Stimulated activated naive B cell treated with anti-CD40 and anti-IgM and Interleukin-4, amounts not matched to agents 10 μg/mL and 1 μg/mL and 100 μg/mL, for 72 hours (primary cell): ENCODE measurements around the gene PDCL2.
"Not testable (repeated sequence)": the region's sequence is repeated elsewhere in the genome, so short reads cannot be mapped to it uniquely, and the experiment has no call there.

Experiments
- ATAC-seq, 2 donors: fragments of 150-1000 bp; cut with Tn5 transposase; replicated peaks; 2 replicates each; pipeline ENCODE4 v1.10.0; 2021; ENCODE audit warnings: moderate library complexity in 1 of 2
- DNase-seq: peaks from one replicate; pipeline ENCODE4 v3.0.0; 2021
- H3K27ac Mint-ChIP-seq: one replicate; pipeline ENCODE4 v1.8.0; 2022; ENCODE audit warnings: mild to moderate bottlenecking, mixed read lengths
- H3K27me3 Mint-ChIP-seq, 2 donors: one replicate each; pipeline ENCODE4 v1.8.0; 2022; ENCODE audit warnings: mixed read lengths in 2 of 2
- H3K36me3 Mint-ChIP-seq, 2 donors: one replicate each; pipeline ENCODE4 v1.8.0; 2022; ENCODE audit warnings: mixed read lengths in 2 of 2, mild to moderate bottlenecking in 1 of 2
- H3K4me1 Mint-ChIP-seq, 2 donors: one replicate each; pipeline ENCODE4 v1.8.0; 2022; ENCODE audit warnings: mixed read lengths in 2 of 2, mild to moderate bottlenecking in 1 of 2
- H3K4me3 Mint-ChIP-seq, 2 donors: one replicate each; pipeline ENCODE4 v1.8.0; 2022; ENCODE audit warnings: mild to moderate bottlenecking in 2 of 2, mixed read lengths in 2 of 2, moderate library complexity in 1 of 2
- H3K9me3 Mint-ChIP-seq, 2 donors: one replicate each; pipeline ENCODE4 v1.8.0; 2022; ENCODE audit warnings: mixed read lengths in 2 of 2, mild to moderate bottlenecking in 1 of 2

PDCL2 gene, protein sequence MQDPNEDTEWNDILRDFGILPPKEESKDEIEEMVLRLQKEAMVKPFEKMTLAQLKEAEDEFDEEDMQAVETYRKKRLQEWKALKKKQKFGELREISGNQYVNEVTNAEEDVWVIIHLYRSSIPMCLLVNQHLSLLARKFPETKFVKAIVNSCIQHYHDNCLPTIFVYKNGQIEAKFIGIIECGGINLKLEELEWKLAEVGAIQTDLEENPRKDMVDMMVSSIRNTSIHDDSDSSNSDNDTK

DNA sequence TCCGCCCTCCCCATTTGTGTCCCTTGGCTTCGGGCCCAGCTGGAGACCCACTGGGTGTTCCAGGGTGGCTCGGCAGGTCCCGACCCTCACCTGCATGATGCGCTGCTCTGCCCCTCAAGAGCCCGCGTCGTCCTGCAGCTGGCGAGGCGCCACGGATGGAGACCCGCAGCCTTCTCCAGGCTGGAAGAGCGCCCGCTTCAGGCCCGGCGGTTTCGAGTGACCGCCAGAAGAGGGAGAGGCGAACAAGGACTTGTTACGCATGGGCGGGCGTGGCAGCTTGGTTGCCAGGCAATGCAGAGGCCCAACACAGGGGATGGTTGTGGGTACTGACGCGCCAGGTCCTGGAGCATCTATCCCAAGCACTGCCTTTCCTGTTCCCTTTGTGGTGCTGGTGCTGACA, at the start of gene PDCL2:
Gene PDCL2, minus strand, starts transcription at position 232 of the 400 bp plus-strand sequence. Its CDS starts 136 bp downstream, at position 96.
- Mint-ChIP-seq H3K27me3 (no peaks in the 10 kb centered on the region), H3K9me3 (peaks cover 6 to 7% of the 10 kb centered on the region in 2 donors), H3K36me3 (peaks cover 0 to 4% of the 10 kb centered on the region in 2 donors), H3K4me3 (no peak within 1 kb of the TSS), H3K27ac (no peak within 1 kb of the TSS), H3K4me1 (no peaks in the 10 kb centered on the region)
- DNase-seq (no peak), ATAC-seq (no peak)

DNA sequence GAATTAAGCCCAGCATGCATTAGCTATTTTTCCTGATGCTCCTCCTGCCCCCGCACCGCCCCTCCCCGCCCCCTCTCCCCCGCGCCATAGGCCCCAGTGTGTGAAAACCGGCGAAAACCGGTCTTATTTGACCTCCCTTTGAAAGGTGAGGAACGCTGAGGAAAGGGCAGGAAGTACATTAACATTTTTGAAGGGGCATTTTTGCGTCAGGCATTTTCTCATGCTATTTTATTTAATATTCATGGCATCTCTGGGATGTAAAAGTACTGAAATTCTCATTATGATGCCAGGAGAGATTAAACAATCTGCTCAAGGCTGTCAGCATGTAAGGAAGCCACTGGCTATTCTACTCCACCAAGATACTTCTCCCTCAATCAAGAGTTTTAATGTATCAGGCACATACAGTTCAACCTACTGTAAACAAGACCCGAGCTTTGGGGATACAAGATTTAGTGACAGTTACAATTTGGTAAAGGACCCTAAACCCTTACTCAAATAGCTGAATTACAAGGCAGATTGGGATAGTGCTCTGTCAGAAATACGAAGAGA, 45.3 kb upstream of the PDCL2 start:
- H3K36me3 Mint-ChIP-seq = no peaks in the 10 kb centered on the region
- ATAC-seq = no peak
- no peak overlapping the region for H3K27ac Mint-ChIP-seq
- no peak overlapping the region for H3K4me3 Mint-ChIP-seq
- peaks cover 12 to 18% of the 10 kb centered on the region in 2 donors for H3K4me1 Mint-ChIP-seq
- no peaks in the 10 kb centered on the region for H3K9me3 Mint-ChIP-seq
- H3K27me3 Mint-ChIP-seq = peaks cover 35 to 56% of the 10 kb centered on the region in 2 donors
- DNase-seq = no peak

DNA sequence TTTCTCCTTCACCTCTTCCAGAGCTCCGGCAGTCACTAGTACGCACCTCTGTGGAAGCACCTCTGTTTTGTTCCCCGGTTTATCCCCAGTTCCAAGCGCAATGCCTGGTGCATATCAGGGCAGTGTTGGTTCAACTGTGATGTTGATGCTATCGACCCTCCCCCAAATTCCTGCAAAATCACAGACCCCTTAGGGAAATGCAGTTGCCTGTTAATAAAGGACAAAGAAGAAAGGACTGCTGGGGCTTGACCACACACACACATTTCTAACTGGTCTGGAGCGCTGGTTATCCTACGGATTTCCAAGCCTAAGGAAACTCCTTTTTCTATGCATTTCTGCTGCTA, 44.6 kb upstream of the PDCL2 start:
- peak in 1 of 2 donors; percentile 21 for ATAC-seq
- Mint-ChIP-seq H3K27me3 (peaks cover 39 to 59% of the 10 kb centered on the region in 2 donors), H3K36me3 (no peaks in the 10 kb centered on the region), H3K9me3 (no peaks in the 10 kb centered on the region), H3K4me1 (peaks cover 12 to 18% of the 10 kb centered on the region in 2 donors), H3K27ac (no peak overlapping the region), H3K4me3 (peak overlapping the region; percentile 72 to 76)
- no peak for DNase-seq

DNA sequence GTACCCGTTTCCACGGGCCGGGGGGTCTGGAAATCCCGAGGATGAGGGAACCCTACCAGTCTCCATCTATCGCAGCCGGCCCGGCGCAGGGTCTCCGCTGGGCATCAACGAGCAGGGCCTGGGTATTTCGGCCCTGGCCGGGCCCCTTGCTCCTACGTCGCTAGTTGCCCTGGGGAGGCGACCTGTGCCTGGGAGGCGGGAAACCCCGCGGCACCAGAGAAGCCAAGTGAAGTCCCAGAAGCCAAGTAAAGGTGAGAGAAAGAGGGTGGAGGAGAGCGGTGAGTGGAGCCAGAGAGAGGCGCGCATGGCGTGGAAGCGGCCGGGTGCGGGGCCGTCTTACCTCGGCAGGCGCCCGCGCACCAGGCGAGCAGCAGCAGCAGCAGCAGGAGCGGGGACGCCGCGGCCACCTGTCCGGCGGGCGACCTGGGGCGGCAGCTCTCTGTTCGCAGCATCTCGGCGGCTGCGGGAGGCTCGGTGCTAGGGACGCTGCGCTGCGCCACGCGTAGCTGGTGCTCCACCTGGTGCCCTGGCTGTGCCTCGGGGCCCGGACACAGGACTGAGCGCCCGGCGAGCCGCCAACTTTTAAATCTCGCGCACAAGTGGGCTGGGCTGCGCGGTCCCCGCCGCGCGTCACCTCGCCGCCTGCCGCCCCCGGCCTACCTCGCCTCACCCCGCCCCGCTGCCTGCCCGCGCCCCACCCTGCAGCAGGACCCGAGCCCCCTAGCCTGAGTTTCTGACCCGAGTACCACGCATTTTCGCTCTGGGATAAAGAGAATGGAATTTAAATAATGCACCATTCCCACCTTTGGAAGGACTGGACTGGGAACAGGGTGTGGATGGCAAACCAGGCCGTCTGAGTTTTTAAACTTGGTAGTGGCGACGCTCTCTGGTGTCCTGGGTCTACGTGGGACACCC, 44.0 kb upstream of the PDCL2 start, which contains the start of gene NMU:
Gene NMU, minus strand, starts transcription at position 558 of the 915 bp plus-strand sequence. Its CDS starts 106 bp downstream, at position 452.
- H3K4me3 Mint-ChIP-seq = peak within 1 kb of the TSS; percentile 76 to 84

DNA sequence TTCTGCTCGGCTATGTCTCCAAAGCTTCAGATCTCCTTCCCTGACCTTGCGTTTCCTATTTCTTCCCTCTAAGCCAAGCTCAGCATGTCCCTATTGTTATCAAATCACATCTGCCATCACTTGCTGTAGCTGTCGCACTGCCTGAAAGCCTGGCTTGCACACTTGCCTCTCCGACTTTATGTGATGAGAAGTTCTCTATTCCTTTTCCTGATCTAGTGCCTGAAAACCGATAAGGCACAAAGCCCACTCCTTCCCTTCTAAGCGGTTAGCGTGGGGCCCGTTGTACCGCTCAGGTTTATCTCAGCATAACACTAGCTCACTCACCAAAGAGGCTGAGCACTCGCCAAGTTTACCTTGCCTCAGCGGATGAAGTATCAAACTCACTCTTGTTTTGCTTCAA, 43.2 kb upstream of the PDCL2 start:
- H3K27me3 Mint-ChIP-seq = peaks cover 52 to 72% of the 10 kb centered on the region in 2 donors
- no peaks in the 10 kb centered on the region for H3K36me3 Mint-ChIP-seq
- ATAC-seq (peak in 1 of 2 donors; percentile 33), DNase-seq (no peak)
- peaks cover 12 to 18% of the 10 kb centered on the region in 2 donors for H3K4me1 Mint-ChIP-seq
- H3K9me3 Mint-ChIP-seq = peaks cover 0 to 3% of the 10 kb centered on the region in 2 donors
- no peak overlapping the region for H3K27ac Mint-ChIP-seq
- peak overlapping the region; percentile 76 to 84 for H3K4me3 Mint-ChIP-seq

More for the DNA sequence above, 44.0 kb upstream of the PDCL2 start, which contains the start of gene NMU:
- peaks cover 46 to 66% of the 10 kb centered on the region in 2 donors for H3K27me3 Mint-ChIP-seq
- DNase-seq = peak; percentile 39
- H3K4me1 Mint-ChIP-seq = peaks cover 12 to 18% of the 10 kb centered on the region in 2 donors
- ATAC-seq = peak; percentile 94 to 95
- H3K27ac Mint-ChIP-seq = no peak within 1 kb of the TSS
- H3K36me3 Mint-ChIP-seq = no peaks in the 10 kb centered on the region
- no peaks in the 10 kb centered on the region for H3K9me3 Mint-ChIP-seq

DNA sequence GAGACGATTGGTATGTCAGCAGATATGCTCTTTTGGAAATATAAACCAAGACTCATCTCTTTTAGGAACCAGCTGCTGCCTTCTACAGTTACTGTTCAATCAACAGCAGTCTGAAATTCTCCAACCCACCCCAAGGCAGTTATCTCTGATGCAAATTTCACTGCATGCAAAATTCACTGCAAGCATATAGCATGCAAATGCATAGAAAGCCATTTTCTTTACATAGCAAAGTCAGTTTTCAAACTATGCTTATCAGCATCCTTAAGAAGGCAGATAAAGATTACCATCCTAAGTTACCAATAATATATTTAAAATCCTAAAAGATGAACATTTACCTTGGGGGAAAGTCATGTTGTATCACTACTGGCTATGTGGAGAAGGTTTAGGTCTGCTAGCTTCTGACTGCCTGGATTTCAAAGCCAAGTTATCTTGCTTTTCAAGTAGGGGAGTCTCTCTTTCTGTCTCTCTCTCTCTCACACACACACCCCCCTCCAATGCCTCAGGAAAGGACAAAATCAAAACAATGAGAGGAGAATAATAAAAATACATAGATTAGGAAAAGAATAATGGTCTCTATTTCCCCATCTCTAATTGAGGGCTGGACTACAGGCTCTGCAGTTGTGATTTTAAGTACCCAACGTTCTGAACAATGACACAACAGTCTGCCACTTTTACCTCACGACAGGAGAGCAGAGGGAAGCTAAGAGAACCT, 42.5 kb upstream of the PDCL2 start:
- H3K4me1 Mint-ChIP-seq = peaks cover 12 to 18% of the 10 kb centered on the region in 2 donors
- no peak for DNase-seq

DNA sequence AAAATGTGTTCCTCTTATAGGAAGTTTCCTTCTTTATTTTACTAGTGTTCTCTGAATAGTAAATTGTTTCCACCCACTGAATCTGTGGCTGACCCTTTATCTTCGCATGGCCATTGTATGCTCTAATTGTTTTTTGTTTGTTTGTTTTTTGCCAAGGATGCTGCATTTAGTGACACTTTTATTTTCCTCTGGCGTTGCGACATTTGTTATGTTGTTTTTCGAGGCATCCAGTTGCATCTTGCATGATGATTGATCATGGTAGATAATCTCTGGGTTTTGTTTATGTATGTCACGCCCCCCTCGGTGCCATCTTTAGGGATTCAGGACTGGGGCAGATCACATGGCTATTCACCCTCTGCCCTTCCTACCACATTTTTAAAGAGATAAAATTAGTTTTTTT, 41.9 kb upstream of the PDCL2 start:
- H3K9me3 Mint-ChIP-seq = peaks cover 0 to 3% of the 10 kb centered on the region in 2 donors
- no peak overlapping the region for H3K27ac Mint-ChIP-seq
- DNase-seq (no peak), ATAC-seq (no peak)
- H3K4me3 Mint-ChIP-seq = no peak overlapping the region
- H3K27me3 Mint-ChIP-seq = peaks cover 52 to 65% of the 10 kb centered on the region in 2 donors
- peaks cover 12 to 18% of the 10 kb centered on the region in 2 donors for H3K4me1 Mint-ChIP-seq
- H3K36me3 Mint-ChIP-seq = no peaks in the 10 kb centered on the region

More for the DNA sequence above, 42.5 kb upstream of the PDCL2 start:
- no peak for ATAC-seq
- H3K27ac Mint-ChIP-seq = no peak overlapping the region
- no peak overlapping the region for H3K4me3 Mint-ChIP-seq
- peaks cover 52 to 71% of the 10 kb centered on the region in 2 donors for H3K27me3 Mint-ChIP-seq
- H3K36me3 Mint-ChIP-seq = no peaks in the 10 kb centered on the region
- H3K9me3 Mint-ChIP-seq = peaks cover 0 to 3% of the 10 kb centered on the region in 2 donors

DNA sequence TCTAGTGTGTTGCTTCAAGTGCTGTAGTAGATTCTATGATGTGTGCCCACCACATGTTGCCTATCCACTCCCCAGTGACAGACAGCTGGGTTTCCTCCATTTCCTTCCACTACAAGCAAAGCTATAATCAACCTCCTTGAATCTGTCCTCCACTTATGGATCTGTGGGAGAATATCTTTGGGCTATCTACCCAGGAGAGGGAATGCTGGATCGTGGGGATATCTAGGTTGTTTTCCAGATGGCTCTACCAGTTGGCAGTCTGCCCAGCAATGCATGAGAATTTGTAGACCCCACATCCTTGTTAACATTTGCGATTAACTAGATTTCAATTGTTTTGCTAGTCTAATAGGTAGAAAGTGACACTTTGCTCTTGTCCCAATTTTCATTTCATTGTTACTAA, 33.8 kb upstream of the PDCL2 start:
- H3K9me3 Mint-ChIP-seq = peaks cover 0 to 3% of the 10 kb centered on the region in 2 donors
- H3K4me1 Mint-ChIP-seq = no peaks in the 10 kb centered on the region
- H3K4me3 Mint-ChIP-seq = no peak overlapping the region
- ATAC-seq (no peak), DNase-seq (no peak)
- no peak overlapping the region for H3K27ac Mint-ChIP-seq
- peaks cover 5% of the 10 kb centered on the region in 2 donors for H3K27me3 Mint-ChIP-seq
- H3K36me3 Mint-ChIP-seq = no peaks in the 10 kb centered on the region

DNA sequence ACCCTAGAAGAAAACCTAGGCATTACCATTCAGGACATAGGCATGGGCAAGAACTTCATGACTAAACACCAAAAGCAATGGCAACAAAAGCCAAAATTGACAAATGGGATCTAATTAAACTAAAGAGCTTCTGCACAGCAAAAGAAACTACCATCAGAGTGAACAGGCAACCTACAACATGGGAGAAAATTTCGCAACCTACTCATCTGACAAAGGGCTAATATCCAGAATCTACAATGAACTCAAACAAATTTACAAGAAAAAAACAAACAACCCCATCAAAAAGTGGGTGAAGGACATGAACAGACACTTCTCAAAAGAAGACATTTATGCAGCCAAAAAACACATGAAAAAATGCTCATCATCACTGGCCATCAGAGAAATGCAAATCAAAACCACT, 32.0 kb upstream of the PDCL2 start:
- not testable (repeated sequence) for H3K36me3 Mint-ChIP-seq, H3K27ac Mint-ChIP-seq, DNase-seq, H3K4me1 Mint-ChIP-seq, H3K9me3 Mint-ChIP-seq, H3K4me3 Mint-ChIP-seq, ATAC-seq, H3K27me3 Mint-ChIP-seq

DNA sequence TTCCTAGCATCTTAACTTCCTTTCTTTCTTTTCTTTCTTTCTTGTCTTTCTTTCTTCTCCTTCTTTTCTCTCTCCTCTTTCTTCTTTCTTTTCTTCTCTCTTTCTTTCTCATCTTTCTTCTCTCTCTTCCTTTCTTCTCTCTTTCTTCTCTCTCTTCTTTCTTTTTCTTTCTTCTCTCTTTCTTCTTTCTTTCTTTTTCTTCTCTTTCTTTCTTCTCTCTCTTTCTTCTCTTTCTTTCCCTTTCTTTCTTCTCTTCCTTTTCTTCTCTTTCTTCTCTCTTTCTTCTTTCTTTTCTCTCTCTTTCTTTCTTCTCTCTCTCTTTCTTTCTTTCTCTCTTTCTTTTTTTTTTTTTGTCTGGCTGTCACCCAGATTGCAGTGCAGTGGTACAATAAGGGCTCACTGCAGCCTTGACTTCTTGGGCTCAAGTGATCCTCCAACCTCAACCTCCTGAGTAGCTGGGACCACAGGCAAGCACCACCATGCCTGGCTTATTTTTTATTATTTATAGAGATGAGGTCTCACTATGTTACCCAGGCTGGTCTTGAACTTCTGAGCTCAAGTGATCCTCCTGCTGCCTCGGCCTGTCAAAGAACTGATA, 26.6 kb upstream of the PDCL2 start:
- H3K27me3 Mint-ChIP-seq = peaks cover 7 to 10% of the 10 kb centered on the region in 2 donors
- DNase-seq (no peak), ATAC-seq (no peak)
- H3K4me3 Mint-ChIP-seq = no peak overlapping the region
- H3K4me1 Mint-ChIP-seq = peaks cover 5 to 19% of the 10 kb centered on the region in 2 donors
- H3K27ac Mint-ChIP-seq = no peak overlapping the region
- H3K36me3 Mint-ChIP-seq = no peaks in the 10 kb centered on the region
- H3K9me3 Mint-ChIP-seq = no peaks in the 10 kb centered on the region

DNA sequence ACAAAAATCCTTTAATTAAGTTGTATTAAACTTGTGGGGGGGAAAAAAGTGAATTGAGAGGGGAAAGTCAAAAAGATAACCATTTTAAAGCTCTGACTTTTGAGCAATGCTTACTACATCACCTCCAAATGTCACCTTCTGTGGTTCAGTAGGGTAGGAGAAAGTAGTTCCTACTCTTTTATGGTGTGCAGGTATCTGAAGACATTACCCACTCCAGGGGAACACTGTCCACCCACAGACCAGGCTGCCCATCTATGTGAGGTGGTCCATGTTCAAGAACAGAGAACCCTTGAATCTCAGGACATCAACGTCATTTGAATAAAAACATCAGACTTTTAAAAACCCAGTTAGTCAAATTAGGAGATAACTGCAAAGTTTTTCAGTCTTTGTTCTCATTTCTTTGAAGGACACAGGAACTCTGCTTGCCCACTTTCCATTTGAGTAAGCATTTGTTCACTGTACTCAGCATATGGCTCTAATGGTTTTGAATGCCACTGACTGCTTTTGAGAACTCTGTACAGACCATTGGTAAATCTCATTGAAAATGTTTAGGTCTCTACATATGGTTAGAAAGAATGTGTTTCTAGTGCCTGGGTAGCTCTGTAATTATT, 25.6 kb upstream of the PDCL2 start:
- peak; percentile 99 for ATAC-seq

DNA sequence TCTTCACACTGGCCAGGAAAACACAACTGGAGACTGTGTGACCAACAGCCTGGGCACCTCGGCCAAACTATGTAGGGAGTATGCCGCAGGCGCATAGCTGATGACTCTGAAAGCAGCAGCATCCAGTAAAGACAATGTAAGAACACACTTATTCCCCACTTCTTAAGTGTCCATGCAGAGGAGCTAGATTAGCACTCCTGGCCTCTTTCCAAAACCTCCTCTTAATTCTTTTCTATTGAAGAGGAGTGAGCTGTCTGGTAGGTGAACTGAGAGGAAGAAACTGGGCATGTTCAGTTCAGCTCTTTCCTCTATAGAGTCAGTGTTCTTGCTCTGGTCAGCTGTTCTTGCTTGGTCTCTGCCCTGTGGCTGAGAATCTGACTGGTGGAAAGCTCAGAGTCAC, 23.0 kb upstream of the PDCL2 start:
- no peaks in the 10 kb centered on the region for H3K9me3 Mint-ChIP-seq
- no peak overlapping the region for H3K4me3 Mint-ChIP-seq
- DNase-seq = no peak
- H3K27ac Mint-ChIP-seq = no peak overlapping the region
- peaks cover 5 to 19% of the 10 kb centered on the region in 2 donors for H3K4me1 Mint-ChIP-seq
- ATAC-seq = no peak
- peaks cover 7 to 10% of the 10 kb centered on the region in 2 donors for H3K27me3 Mint-ChIP-seq
- no peaks in the 10 kb centered on the region for H3K36me3 Mint-ChIP-seq

More for the DNA sequence above, 25.6 kb upstream of the PDCL2 start:
- Mint-ChIP-seq H3K27ac (peak overlapping the region; percentile 62), H3K4me1 (peaks cover 5 to 19% of the 10 kb centered on the region in 2 donors), H3K9me3 (no peaks in the 10 kb centered on the region), H3K27me3 (peaks cover 7 to 10% of the 10 kb centered on the region in 2 donors), H3K4me3 (no peak overlapping the region), H3K36me3 (no peaks in the 10 kb centered on the region)
- peak; percentile 5 for DNase-seq

DNA sequence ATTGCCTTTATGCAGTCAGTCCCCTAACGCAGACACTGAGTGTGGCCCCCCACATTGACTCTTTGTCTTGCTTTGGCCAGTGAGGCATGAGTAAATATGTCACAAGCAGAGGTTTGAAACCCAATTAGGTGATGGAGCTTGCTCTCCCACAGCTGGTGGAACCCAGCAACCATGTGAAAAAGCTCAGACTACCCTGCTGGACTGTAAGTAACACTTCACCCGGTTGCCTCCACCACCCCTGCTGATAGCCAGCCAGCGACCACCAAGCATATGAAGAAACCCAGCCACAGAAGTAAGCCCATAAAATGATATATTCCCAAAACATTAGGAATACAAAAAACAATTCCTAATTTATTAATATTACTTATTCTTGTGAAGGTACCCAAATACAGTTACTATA, 21.6 kb upstream of the PDCL2 start:
- Mint-ChIP-seq H3K4me1 (peaks cover 5 to 16% of the 10 kb centered on the region in 2 donors), H3K27me3 (peaks cover 5 to 7% of the 10 kb centered on the region in 2 donors), H3K4me3 (no peak overlapping the region), H3K27ac (no peak overlapping the region), H3K9me3 (no peaks in the 10 kb centered on the region), H3K36me3 (no peaks in the 10 kb centered on the region)
- ATAC-seq (no peak), DNase-seq (no peak)
